ENCODE results near the gene PIGS. TPM values are rescaled to one million over a fixed set of nuclear protein-coding genes. Genes with fewer than 3 reads are reported as not detected.

The PIGS gene
- total and polyA plus RNA-seq, 2 of the 4 experiments (the other 2 are of a cell fraction): 28.7 to 78.9 TPM

DNA sequence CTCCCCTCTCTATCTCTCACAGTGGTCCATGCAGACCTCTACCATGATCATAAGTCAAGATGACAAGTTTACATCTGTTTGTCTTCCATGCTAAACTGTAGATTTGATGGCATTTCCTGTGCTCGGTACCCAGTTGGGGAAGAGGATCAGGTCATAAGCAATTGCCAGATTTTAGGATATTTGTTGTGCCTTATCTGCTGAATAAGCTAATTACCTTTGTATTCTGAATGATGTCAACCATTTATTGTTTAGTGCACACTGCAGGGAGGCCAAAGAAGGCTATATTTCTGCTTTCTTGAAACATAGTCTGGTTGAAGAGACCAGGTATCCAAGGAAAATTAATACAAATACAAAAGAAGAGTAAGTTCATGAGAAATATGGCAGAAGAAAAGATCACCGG lies 11.2 kb upstream of the PIGS start:
- no peak overlapping the region for H3K9ac ChIP-seq (ENCODE audit: low read depth, low read length)
- no peak overlapping the region for H3K18ac ChIP-seq (ENCODE audit: low read depth, low read length)
- no peak overlapping the region for H3K4me2 ChIP-seq (ENCODE audit: low read depth, low read length)
- ATAC-seq (ENCODE audit: low read depth): no peak
- intact Hi-C loops (cut with micrococcal nuclease) (no loop called here), dilution Hi-C loops (cut with HindIII; ENCODE audit: low sequenced_read_pairs, unreplicated experiment) (no loop called here), in situ Hi-C loops (cut with MboI; ENCODE audit: low sequenced_read_pairs) (no loop called here)
- H2BK5ac ChIP-seq (ENCODE audit: low read depth, low read length, poor library complexity, severe bottlenecking): no peak overlapping the region
- H3K36me3 ChIP-seq (ENCODE audit: control insufficient read depth, insufficient read depth, low read length): peaks cover 31% of the 10 kb centered on the region
- no peak overlapping the region for H2BK120ac ChIP-seq (ENCODE audit: low read depth, low read length)
- no TSS peak for BruUV-seq (replicated peaks)
- H3K4ac ChIP-seq (ENCODE audit: low read depth, low read length): no peak overlapping the region
- no peak for DNase-seq
- no peaks in the 10 kb centered on the region for H3K9me1 ChIP-seq (ENCODE audit: insufficient read depth, low read length)
- TF ChIP-seq NFE2L2 (IDR thresholded peaks at IDR 0.05; ENCODE audit: low read depth, low read length) (no peak), MAFK (IDR thresholded peaks at IDR 0.05; ENCODE audit: low read depth, low read length) (peak; percentile 54)
- H2AK9ac ChIP-seq (replicated peaks; ENCODE audit: low read depth, low read length, poor library complexity): no peak overlapping the region
- H4K91ac ChIP-seq (ENCODE audit: insufficient read depth, low read depth, low read length): no peak overlapping the region
- H2AFZ ChIP-seq (replicated peaks; ENCODE audit: low read length, poor library complexity): no peak overlapping the region
- H3K23ac ChIP-seq (ENCODE audit: low read depth, low read length): no peak overlapping the region
- ChIA-PET CTCF (no interaction called here), POLR2A (ENCODE audit: unreplicated experiment) (no interaction called here)
- H4K5ac ChIP-seq (ENCODE audit: low read depth, low read length): no peak overlapping the region
- H3K27ac ChIP-seq (ENCODE audit: insufficient read depth, low read length): no peak overlapping the region
- H4K8ac ChIP-seq (ENCODE audit: low read depth in 2 of 2, low read length in 2 of 2): no peak overlapping the region
- H3K79me1 ChIP-seq (ENCODE audit: low read depth in 1 of 2, low read length in 2 of 2): peaks cover 3 to 10% of the 10 kb centered on the region in 2 experiments; a peak in 3 of 4 replicates
- no peak overlapping the region for H3K4me3 ChIP-seq (ENCODE audit: insufficient read depth, low read depth, low read length)
- H3K14ac ChIP-seq (replicated peaks; ENCODE audit: low read depth, low read length): no peak overlapping the region
- no peak overlapping the region for H2BK15ac ChIP-seq (ENCODE audit: low read depth, low read length)
- WGBS, 2 experiments (ENCODE audit: extremely low coverage in 2 of 2, insufficient read length in 1 of 2): no CpG with 5 or more reads among the region's 2 CpGs
- no peaks in the 10 kb centered on the region for H3K4me1 ChIP-seq (ENCODE audit: control insufficient read depth, insufficient read depth, low read length)
- no peak overlapping the region for H2BK20ac ChIP-seq (ENCODE audit: low read depth, low read length)
- H4K20me1 ChIP-seq (ENCODE audit: insufficient read depth, low read length): no peaks in the 10 kb centered on the region
- no peak overlapping the region for H3K56ac ChIP-seq (ENCODE audit: extremely low read depth, insufficient read depth, low read length)
- H3K27me3 ChIP-seq (ENCODE audit: control insufficient read depth, insufficient read depth, low read length): no peaks in the 10 kb centered on the region
- H3K9me3 ChIP-seq (ENCODE audit: control insufficient read depth, insufficient read depth, low read length): no peaks in the 10 kb centered on the region
- no peak overlapping the region for H2AK5ac ChIP-seq (ENCODE audit: low read depth, low read length)

Data from IMR-90 (cell line).